ENCODE results near the gene SKI. TPM values are rescaled to one million over a fixed set of nuclear protein-coding genes. Genes with fewer than 3 reads are reported as not detected.

SKI gene
- total and polyA plus RNA-seq, 10 of the 15 experiments (the other 5 are each of a cell fraction or from before 2014, with no cell fraction given): 0.03 to 14.9 (median 0.96) TPM

DNA sequence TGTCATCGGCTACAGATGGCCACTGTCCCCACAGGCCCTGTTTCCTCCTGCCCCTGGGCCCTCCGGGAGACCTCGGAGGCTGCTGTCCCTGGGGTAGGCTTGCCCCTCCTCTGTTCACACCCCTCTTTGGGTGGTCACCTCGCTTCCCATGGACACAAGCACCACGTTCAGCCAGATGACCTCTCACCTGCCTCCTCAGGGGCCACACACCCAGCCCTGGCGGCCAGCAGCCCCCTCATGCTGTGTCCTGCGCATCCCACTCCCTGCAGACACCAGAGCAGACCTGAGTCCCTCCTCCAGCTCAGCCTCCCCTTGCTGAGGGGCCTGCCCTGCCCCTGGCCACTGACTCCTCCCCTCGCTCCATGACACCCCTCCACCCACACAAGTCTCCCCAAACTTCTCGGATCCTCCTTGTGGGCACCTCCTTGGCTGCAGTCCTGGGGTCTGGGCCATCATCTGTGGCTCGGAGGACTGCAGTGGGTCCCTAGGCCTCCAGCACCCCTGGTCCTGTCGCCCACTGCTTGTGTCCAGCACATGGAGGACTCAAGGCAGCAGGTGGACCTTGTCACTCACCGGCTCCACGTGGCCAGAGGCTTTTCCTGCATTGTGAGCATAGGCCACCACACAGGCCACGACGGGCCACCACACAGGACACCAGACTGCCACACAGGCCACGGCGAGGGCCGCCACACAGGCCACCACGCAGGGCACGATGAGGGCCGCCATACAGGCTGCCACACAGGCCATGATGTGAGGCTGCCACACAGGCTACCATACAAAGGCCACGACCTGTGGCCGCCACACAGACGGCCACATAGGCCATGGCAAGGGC lies 112.2 kb downstream of the SKI start:
- FAIRE-seq (no peak), ATAC-seq (no peak), DNase-seq (ENCODE audit: low read depth, low spot score) (no peak)
- Histone ChIP-seq H3K36me3 (ENCODE audit: control insufficient read depth in 2 of 2, insufficient read depth in 2 of 2, low read length in 1 of 2) (no peaks in the 10 kb centered on the region), H3K79me2 (ENCODE audit: control insufficient read depth, insufficient read depth, low read length) (no peaks in the 10 kb centered on the region), H3K9ac (ENCODE audit: control insufficient read depth, insufficient read depth, low read length) (no peak overlapping the region), H4K20me1 (ENCODE audit: control insufficient read depth, insufficient read depth) (no peaks in the 10 kb centered on the region), H3K4me1 (ENCODE audit: control insufficient read depth, insufficient read depth, low read length) (no peaks in the 10 kb centered on the region), H3K27ac (ENCODE audit: control insufficient read depth, insufficient read depth) (no peak overlapping the region), H3K27me3 (replicated peaks in 1 of 2; ENCODE audit: control insufficient read depth in 2 of 2, insufficient read depth in 2 of 2, low read length in 1 of 2) (no peaks in the 10 kb centered on the region; a peak in 1 of 4 replicates), H3K4me2 (ENCODE audit: control insufficient read depth, insufficient read depth) (no peak overlapping the region), H3K4me3 (no peak overlapping the region), H3K9me3 (replicated peaks; ENCODE audit: control insufficient read depth, insufficient read depth, low read length) (no peaks in the 10 kb centered on the region), H2AFZ (ENCODE audit: control insufficient read depth, low read depth, low read length) (no peak overlapping the region)
- SMC1A ChIA-PET (ENCODE audit: uncharacterized antibody, unreplicated experiment): no interaction called here
- CTCF ChIA-PET: no interaction called here
- BruUV-seq (replicated peaks): no TSS peak
- in situ Hi-C loops (cut with MboI) (no loop called here), intact Hi-C loops (cut with micrococcal nuclease; ENCODE audit: unreplicated experiment) (no loop called here)
- POLR2A ChIA-PET: no interaction called here
- RAD21 ChIA-PET (ENCODE audit: unreplicated experiment): no interaction called here
- WGBS (ENCODE audit: insufficient coverage, insufficient replicate concordance, low lambda C conversion rate, missing lambda C conversion rate): 46% methylated on average over 24 of the region's 24 CpGs
- TF ChIP-seq, protein P1, sequence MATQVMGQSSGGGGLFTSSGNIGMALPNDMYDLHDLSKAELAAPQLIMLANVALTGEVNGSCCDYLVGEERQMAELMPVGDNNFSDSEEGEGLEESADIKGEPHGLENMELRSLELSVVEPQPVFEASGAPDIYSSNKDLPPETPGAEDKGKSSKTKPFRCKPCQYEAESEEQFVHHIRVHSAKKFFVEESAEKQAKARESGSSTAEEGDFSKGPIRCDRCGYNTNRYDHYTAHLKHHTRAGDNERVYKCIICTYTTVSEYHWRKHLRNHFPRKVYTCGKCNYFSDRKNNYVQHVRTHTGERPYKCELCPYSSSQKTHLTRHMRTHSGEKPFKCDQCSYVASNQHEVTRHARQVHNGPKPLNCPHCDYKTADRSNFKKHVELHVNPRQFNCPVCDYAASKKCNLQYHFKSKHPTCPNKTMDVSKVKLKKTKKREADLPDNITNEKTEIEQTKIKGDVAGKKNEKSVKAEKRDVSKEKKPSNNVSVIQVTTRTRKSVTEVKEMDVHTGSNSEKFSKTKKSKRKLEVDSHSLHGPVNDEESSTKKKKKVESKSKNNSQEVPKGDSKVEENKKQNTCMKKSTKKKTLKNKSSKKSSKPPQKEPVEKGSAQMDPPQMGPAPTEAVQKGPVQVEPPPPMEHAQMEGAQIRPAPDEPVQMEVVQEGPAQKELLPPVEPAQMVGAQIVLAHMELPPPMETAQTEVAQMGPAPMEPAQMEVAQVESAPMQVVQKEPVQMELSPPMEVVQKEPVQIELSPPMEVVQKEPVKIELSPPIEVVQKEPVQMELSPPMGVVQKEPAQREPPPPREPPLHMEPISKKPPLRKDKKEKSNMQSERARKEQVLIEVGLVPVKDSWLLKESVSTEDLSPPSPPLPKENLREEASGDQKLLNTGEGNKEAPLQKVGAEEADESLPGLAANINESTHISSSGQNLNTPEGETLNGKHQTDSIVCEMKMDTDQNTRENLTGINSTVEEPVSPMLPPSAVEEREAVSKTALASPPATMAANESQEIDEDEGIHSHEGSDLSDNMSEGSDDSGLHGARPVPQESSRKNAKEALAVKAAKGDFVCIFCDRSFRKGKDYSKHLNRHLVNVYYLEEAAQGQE (IDR thresholded peaks at IDR 0.05; ENCODE audit: low read depth, low read length): no peak
- TF ChIP-seq RFX5 (IDR thresholded peaks at IDR 0.05; ENCODE audit: low read depth, low read length): no peak
- TF ChIP-seq SMAD5 (IDR thresholded peaks at IDR 0.05; ENCODE audit: low read depth): no peak
- TF ChIP-seq SREBF1 (IDR thresholded peaks at IDR 0.05; ENCODE audit: low read length): no peak
- TF ChIP-seq, protein P2, sequence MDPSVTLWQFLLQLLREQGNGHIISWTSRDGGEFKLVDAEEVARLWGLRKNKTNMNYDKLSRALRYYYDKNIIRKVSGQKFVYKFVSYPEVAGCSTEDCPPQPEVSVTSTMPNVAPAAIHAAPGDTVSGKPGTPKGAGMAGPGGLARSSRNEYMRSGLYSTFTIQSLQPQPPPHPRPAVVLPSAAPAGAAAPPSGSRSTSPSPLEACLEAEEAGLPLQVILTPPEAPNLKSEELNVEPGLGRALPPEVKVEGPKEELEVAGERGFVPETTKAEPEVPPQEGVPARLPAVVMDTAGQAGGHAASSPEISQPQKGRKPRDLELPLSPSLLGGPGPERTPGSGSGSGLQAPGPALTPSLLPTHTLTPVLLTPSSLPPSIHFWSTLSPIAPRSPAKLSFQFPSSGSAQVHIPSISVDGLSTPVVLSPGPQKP (IDR thresholded peaks at IDR 0.05; ENCODE audit: low read depth, low read length): no peak
- no peak for TF ChIP-seq BACH1 (IDR thresholded peaks at IDR 0.05; ENCODE audit: borderline replicate concordance)
- TF ChIP-seq RB1 (IDR thresholded peaks at IDR 0.05; ENCODE audit: borderline replicate concordance): no peak
- TF ChIP-seq ZSCAN29 (IDR thresholded peaks at IDR 0.05): no peak
- TF ChIP-seq, protein P3, sequence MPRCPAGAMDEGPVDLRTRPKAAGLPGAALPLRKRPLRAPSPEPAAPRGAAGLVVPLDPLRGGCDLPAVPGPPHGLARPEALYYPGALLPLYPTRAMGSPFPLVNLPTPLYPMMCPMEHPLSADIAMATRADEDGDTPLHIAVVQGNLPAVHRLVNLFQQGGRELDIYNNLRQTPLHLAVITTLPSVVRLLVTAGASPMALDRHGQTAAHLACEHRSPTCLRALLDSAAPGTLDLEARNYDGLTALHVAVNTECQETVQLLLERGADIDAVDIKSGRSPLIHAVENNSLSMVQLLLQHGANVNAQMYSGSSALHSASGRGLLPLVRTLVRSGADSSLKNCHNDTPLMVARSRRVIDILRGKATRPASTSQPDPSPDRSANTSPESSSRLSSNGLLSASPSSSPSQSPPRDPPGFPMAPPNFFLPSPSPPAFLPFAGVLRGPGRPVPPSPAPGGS (IDR thresholded peaks at IDR 0.05; ENCODE audit: borderline replicate concordance, insufficient read depth, low read depth, low read length, poor library complexity, severe bottlenecking): no peak
- no peak for TF ChIP-seq POLR2AphosphoS5 (IDR thresholded peaks at IDR 0.05; ENCODE audit: low read length)
- no peak for TF ChIP-seq HCFC1 (IDR thresholded peaks at IDR 0.05; ENCODE audit: low read length)
- TF ChIP-seq NFXL1 (IDR thresholded peaks at IDR 0.05; ENCODE audit: borderline replicate concordance): no peak
- TF ChIP-seq, protein P4, sequence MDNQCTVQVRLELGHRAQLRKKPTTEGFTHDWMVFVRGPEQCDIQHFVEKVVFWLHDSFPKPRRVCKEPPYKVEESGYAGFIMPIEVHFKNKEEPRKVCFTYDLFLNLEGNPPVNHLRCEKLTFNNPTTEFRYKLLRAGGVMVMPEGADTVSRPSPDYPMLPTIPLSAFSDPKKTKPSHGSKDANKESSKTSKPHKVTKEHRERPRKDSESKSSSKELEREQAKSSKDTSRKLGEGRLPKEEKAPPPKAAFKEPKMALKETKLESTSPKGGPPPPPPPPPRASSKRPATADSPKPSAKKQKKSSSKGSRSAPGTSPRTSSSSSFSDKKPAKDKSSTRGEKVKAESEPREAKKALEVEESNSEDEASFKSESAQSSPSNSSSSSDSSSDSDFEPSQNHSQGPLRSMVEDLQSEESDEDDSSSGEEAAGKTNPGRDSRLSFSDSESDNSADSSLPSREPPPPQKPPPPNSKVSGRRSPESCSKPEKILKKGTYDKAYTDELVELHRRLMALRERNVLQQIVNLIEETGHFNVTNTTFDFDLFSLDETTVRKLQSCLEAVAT (IDR thresholded peaks at IDR 0.05): no peak
- TF ChIP-seq, protein P5, sequence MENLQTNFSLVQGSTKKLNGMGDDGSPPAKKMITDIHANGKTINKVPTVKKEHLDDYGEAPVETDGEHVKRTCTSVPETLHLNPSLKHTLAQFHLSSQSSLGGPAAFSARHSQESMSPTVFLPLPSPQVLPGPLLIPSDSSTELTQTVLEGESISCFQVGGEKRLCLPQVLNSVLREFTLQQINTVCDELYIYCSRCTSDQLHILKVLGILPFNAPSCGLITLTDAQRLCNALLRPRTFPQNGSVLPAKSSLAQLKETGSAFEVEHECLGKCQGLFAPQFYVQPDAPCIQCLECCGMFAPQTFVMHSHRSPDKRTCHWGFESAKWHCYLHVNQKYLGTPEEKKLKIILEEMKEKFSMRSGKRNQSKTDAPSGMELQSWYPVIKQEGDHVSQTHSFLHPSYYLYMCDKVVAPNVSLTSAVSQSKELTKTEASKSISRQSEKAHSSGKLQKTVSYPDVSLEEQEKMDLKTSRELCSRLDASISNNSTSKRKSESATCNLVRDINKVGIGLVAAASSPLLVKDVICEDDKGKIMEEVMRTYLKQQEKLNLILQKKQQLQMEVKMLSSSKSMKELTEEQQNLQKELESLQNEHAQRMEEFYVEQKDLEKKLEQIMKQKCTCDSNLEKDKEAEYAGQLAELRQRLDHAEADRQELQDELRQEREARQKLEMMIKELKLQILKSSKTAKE (IDR thresholded peaks at IDR 0.05; ENCODE audit: low read depth, poor library complexity, severe bottlenecking): no peak
